ENCODE results near the gene GLCE.
"Not testable (repeated sequence)": the region's sequence is repeated elsewhere in the genome, so short reads cannot be mapped to it uniquely, and the experiment has no call there.

Gene GLCE

GRCh38 chr15:69302087-69302486 lies 141.7 kb downstream of the GLCE start:
- not testable (repeated sequence) for DNase-seq

- DNase-seq: no peak
Measured at GRCh38 chr15:69302929-69303328, 142.5 kb downstream of the GLCE start.

GRCh38 chr15:69303337-69304181 lies 143.1 kb downstream of the GLCE start:
- peak; percentile 22 for DNase-seq

- DNase-seq: no peak
Measured at GRCh38 chr15:69304182-69304545, 143.7 kb downstream of the GLCE start.

GRCh38 chr15:69305204-69305931 lies 144.9 kb downstream of the GLCE start:
- no peak for DNase-seq

- DNase-seq: no peak
Measured at GRCh38 chr15:69305933-69306568, 145.6 kb downstream of the GLCE start.

GRCh38 chr15:69307939-69308338 lies 147.5 kb downstream of the GLCE start:
- DNase-seq: no peak

GRCh38 chr15:69308949-69309348 lies 148.5 kb downstream of the GLCE start:
- DNase-seq: no peak

- DNase-seq: no peak
Measured at GRCh38 chr15:69311319-69311721, 150.9 kb downstream of the GLCE start.

GRCh38 chr15:69313432-69314000 lies 153.1 kb downstream of the GLCE start:
- DNase-seq: no peak

- no peak for DNase-seq
Measured at GRCh38 chr15:69314131-69314530, 153.7 kb downstream of the GLCE start.

- no peak for DNase-seq
Measured at GRCh38 chr15:69314736-69315135, 154.3 kb downstream of the GLCE start.

- no peak for DNase-seq
Measured at GRCh38 chr15:69315402-69316110, 155.1 kb downstream of the GLCE start.

- no peak for DNase-seq
Measured at GRCh38 chr15:69316291-69316690, 155.9 kb downstream of the GLCE start.

GRCh38 chr15:69317392-69317841 lies 157.0 kb downstream of the GLCE start:
- no peak for DNase-seq

- no peak for DNase-seq
Measured at GRCh38 chr15:69318033-69318432, 157.6 kb downstream of the GLCE start.

GRCh38 chr15:69319384-69320375 lies 159.2 kb downstream of the GLCE start:
- peak; percentile 25 for DNase-seq

GRCh38 chr15:69320977-69321554 lies 160.6 kb downstream of the GLCE start:
- peak; percentile 56 for DNase-seq

Measured in activated CD4-positive, alpha-beta T cell treated with anti-CD3 and anti-CD28 coated beads, Interleukin-2, Interleukin-6, amounts not matched to agents 100 ng/mL and 50 ng/mL, durations not matched to agents 16 hours and 8 hours (primary cell).